HG02571 (cell line): ENCODE measurements around the gene PSMG2.
"Not testable (repeated sequence)": the region's sequence is repeated elsewhere in the genome, so short reads cannot be mapped to it uniquely, and the experiment has no call there.

Experiments used
- ATAC-seq: cut with Tn5 transposase; IDR thresholded peaks from one replicate; pipeline ENCODE4 v1.9.1; 2021; ENCODE audit warnings: mild to moderate bottlenecking, moderate library complexity; ENCODE audit not compliant: unreplicated experiment

The PSMG2 gene

GRCh38 chr18:12758566-12758965 is 55.7 kb downstream of the PSMG2 start:
- not testable (repeated sequence) for ATAC-seq

- ATAC-seq = no peak
Measured at GRCh38 chr18:12765126-12765525, 62.3 kb downstream of the PSMG2 start.

GRCh38 chr18:12765586-12765985 is 62.7 kb downstream of the PSMG2 start:
- ATAC-seq = no peak

- no peak for ATAC-seq
Measured at GRCh38 chr18:12766986-12767433, 64.2 kb downstream of the PSMG2 start.

- no peak for ATAC-seq
Measured at GRCh38 chr18:12767580-12768155, 64.8 kb downstream of the PSMG2 start.

GRCh38 chr18:12768625-12769024 is 65.8 kb downstream of the PSMG2 start:
- ATAC-seq = no peak

GRCh38 chr18:12769136-12769535 is 66.3 kb downstream of the PSMG2 start:
- ATAC-seq = no peak

DNA sequence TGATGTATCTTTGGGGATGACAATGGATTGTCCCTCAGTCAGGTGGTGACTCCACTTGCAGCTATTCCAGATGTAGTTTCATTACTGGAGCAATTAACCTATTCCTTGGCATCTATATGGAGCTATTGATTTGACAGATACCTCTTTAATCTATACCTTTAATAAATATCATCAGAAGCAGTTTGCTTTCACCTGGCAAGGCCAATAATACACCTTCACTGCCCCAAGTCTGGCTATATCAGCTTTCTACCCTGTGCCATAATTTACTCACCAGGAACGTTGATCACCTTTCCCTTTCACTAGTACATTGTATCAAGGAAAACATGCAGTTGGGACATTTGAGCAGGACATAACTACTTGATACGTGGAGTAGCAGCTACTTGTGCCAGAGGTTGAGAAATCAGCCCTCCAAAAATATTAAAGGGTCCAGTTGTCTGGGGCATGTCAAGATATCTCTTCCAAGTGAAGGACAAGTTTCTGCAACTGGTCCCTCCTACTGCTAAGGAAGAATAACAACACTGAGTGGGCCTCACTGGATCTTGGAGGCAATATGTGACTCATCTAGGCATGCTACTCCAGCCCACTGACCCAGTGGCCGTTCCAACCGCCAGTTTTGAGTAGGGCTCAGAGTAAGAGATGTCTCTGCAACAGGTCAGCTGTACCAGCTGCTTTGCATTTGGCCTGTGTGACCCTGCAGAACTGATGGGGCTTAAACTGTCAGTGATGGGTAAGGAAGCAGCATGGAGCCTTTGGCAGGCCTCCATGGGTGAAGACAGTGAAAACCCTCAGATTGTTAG is 67.0 kb downstream of the PSMG2 start:
- no peak for ATAC-seq

- no peak for ATAC-seq
Measured at GRCh38 chr18:12770469-12771219, 67.8 kb downstream of the PSMG2 start.

DNA sequence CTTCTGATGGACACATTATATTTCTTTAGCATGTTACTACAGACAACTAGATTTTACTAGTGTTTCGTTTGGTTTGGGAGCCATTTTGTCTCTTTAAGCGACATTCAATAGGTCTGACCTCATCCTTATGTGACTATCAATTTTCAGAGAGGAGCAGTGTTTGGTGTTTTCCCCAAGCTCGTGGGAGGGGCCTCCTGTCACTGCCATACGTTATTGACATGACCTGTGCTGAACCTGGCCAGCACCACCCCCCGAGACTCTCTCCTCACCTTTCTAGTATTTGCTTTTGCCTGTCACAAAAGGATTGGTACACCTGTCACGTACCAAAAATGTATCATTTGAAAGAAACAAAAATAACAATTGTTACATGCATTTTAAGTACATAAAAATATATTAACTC is 69.3 kb downstream of the PSMG2 start:
- ATAC-seq = no peak

- ATAC-seq = no peak
Measured at GRCh38 chr18:12773369-12773768, 70.5 kb downstream of the PSMG2 start.

GRCh38 chr18:12774982-12775381 is 72.1 kb downstream of the PSMG2 start:
- ATAC-seq = no peak
